H9 (cell line): ENCODE measurements around the gene HECTD3. TPM values are rescaled to one million over a fixed set of nuclear protein-coding genes. Genes with fewer than 3 reads are reported as not detected.

Experiments
- DNase-seq: peaks from one replicate; pipeline ENCODE4 v3.0.0-alpha.2; 2017
- H2AFZ ChIP-seq: one replicate; pipeline ENCODE4 v1.6.1; 2013; ENCODE audit warnings: mild to moderate bottlenecking, low read length, control low read depth, moderate library complexity
- H2AK5ac ChIP-seq: 2 replicates; pipeline ENCODE4 v1.6.1; 2013; ENCODE audit warnings: low read length, control low read depth, mixed read lengths; ENCODE audit not compliant: insufficient read length
- H2BK120ac ChIP-seq: one replicate; pipeline ENCODE4 v1.6.1; 2013; ENCODE audit warnings: low read depth, mild to moderate bottlenecking, low read length, control low read depth, inconsistent platforms; ENCODE audit not compliant: poor library complexity, severe bottlenecking
- H2BK12ac ChIP-seq: 2 replicates; pipeline ENCODE4 v1.6.1; 2013; ENCODE audit warnings: low read length, control low read depth, mixed read lengths, low read depth; ENCODE audit not compliant: insufficient read length
- H2BK15ac ChIP-seq: 2 replicates; pipeline ENCODE4 v1.6.1; 2013; ENCODE audit warnings: low read depth, low read length, control low read depth
- H2BK20ac ChIP-seq: one replicate; pipeline ENCODE4 v1.6.1; 2013; ENCODE audit warnings: low read depth, mild to moderate bottlenecking, low read length, control low read depth, inconsistent platforms; ENCODE audit not compliant: poor library complexity, severe bottlenecking
- H2BK5ac ChIP-seq: 2 replicates; pipeline ENCODE4 v1.6.1; 2013; ENCODE audit warnings: low read length, control low read depth, mixed read lengths; ENCODE audit not compliant: insufficient read length
- H3K14ac ChIP-seq: 2 replicates; pipeline ENCODE4 v1.6.1; 2013; ENCODE audit warnings: low read length, control low read depth; ENCODE audit not compliant: insufficient read depth
- H3K18ac ChIP-seq: 2 replicates; pipeline ENCODE4 v1.6.1; 2013; ENCODE audit warnings: low read depth, mild to moderate bottlenecking, mixed read lengths, low read length, control low read depth; ENCODE audit not compliant: insufficient read length
- H3K23ac ChIP-seq: 2 replicates; pipeline ENCODE4 v1.6.1; 2013; ENCODE audit warnings: low read length, control low read depth, mixed read lengths, low read depth; ENCODE audit not compliant: insufficient read length
- H3K23me2 ChIP-seq: 2 replicates; pipeline ENCODE4 v1.6.1; 2013; ENCODE audit warnings: low read depth, mild to moderate bottlenecking, mixed read lengths, low read length, control low read depth; ENCODE audit not compliant: insufficient read length, poor library complexity, severe bottlenecking
- H3K27ac ChIP-seq: 2 replicates; pipeline ENCODE4 v1.5.1; 2013; ENCODE audit warnings: low read length, control low read depth, mixed read lengths, low read depth; ENCODE audit not compliant: insufficient read length
- H3K27me3 ChIP-seq: 2 replicates; pipeline ENCODE4 v1.6.1; 2013; ENCODE audit warnings: low read length, control low read depth, inconsistent platforms; ENCODE audit not compliant: insufficient read depth
- H3K4ac ChIP-seq: 2 replicates; pipeline ENCODE4 v1.6.1; 2013; ENCODE audit warnings: low read depth, mild to moderate bottlenecking, control low read depth, inconsistent platforms, low read length, moderate library complexity
- H3K4me1 ChIP-seq: 2 replicates; pipeline ENCODE4 v1.6.1; 2013; ENCODE audit warnings: low read length, control low read depth, inconsistent platforms; ENCODE audit not compliant: insufficient read depth
- H3K4me2 ChIP-seq: 2 replicates; pipeline ENCODE4 v1.6.1; 2013; ENCODE audit warnings: low read length, control low read depth, mixed read lengths; ENCODE audit not compliant: insufficient read length, insufficient read depth
- H3K56ac ChIP-seq: 2 replicates; pipeline ENCODE4 v1.6.1; 2013; ENCODE audit warnings: low read depth, mild to moderate bottlenecking, mixed read lengths, low read length, control low read depth; ENCODE audit not compliant: insufficient read length
- H3K79me1 ChIP-seq: 2 replicates; pipeline ENCODE4 v1.6.1; 2013; ENCODE audit warnings: low read depth, mild to moderate bottlenecking, moderate library complexity, low read length, control low read depth, inconsistent platforms; ENCODE audit not compliant: insufficient read depth, poor library complexity, severe bottlenecking
- H3K79me2 ChIP-seq: 2 replicates; pipeline ENCODE4 v1.6.1; 2013; ENCODE audit warnings: low read length, control low read depth, inconsistent platforms; ENCODE audit not compliant: insufficient read depth
- H3K9ac ChIP-seq: 2 replicates; pipeline ENCODE4 v1.6.1; 2013; ENCODE audit warnings: low read length, control low read depth, mixed read lengths; ENCODE audit not compliant: insufficient read length; ENCODE audit errors: extremely low read depth
- H3K9me3 ChIP-seq: one replicate; pipeline ENCODE4 v1.6.1; 2013; ENCODE audit warnings: low read depth, low read length, inconsistent platforms; ENCODE audit not compliant: control insufficient read depth
- H3T11ph ChIP-seq: one replicate; pipeline ENCODE4 v1.6.1; 2013; ENCODE audit warnings: mild to moderate bottlenecking, low read length, control low read depth, inconsistent platforms
- H4K20me1 ChIP-seq: one replicate; pipeline ENCODE4 v1.6.1; 2013; ENCODE audit not compliant: control insufficient read depth, insufficient read length, insufficient read depth
- H4K5ac ChIP-seq: 2 replicates; pipeline ENCODE4 v1.6.1; 2013; ENCODE audit warnings: low read depth, mild to moderate bottlenecking, mixed read lengths, low read length, control low read depth; ENCODE audit not compliant: insufficient read length
- H4K8ac ChIP-seq: replicated peaks from 2 replicates; pipeline ENCODE4 v1.6.1; 2013; ENCODE audit warnings: low read length, control low read depth, mixed read lengths, low read depth; ENCODE audit not compliant: insufficient read length
- H4K91ac ChIP-seq: 2 replicates; pipeline ENCODE4 v1.6.1; 2013; ENCODE audit warnings: low read depth, mild to moderate bottlenecking, moderate library complexity, mixed read lengths, low read length, control low read depth; ENCODE audit not compliant: insufficient read length
- H3K27ac Mint-ChIP-seq, 3 experiments: 2 replicates in 2 of 3; 3 replicates in 1 of 3; pipeline ENCODE4 v1.8.0; 2020 to 2021; ENCODE audit warnings: mixed read lengths in 3 of 3, mild to moderate bottlenecking in 1 of 3, moderate library complexity in 1 of 3
- H3K27me3 Mint-ChIP-seq: 2 replicates; pipeline ENCODE4 v1.8.0; 2021; ENCODE audit warnings: low read depth, mild to moderate bottlenecking, moderate library complexity, mixed read lengths
- H3K36me3 Mint-ChIP-seq, 3 experiments: 2 replicates in 2 of 3; 3 replicates in 1 of 3; pipeline ENCODE4 v1.8.0; 2020 to 2021; ENCODE audit warnings: low read depth in 3 of 3, mixed read lengths in 3 of 3; ENCODE audit not compliant: insufficient read depth in 1 of 3
- H3K4me1 Mint-ChIP-seq, 2 experiments: 2 replicates each; pipeline ENCODE4 v1.8.0; 2020; ENCODE audit warnings: mixed read lengths in 2 of 2
- H3K4me3 Mint-ChIP-seq, 2 experiments: 2 replicates in 1 of 2; 3 replicates in 1 of 2; pipeline ENCODE4 v1.8.0; 2020 to 2021; ENCODE audit warnings: mild to moderate bottlenecking in 2 of 2, mixed read lengths in 2 of 2, moderate library complexity in 1 of 2
- H3K9me3 Mint-ChIP-seq, 2 experiments: 2 replicates in 1 of 2; 3 replicates in 1 of 2; pipeline ENCODE4 v1.8.0; 2020; ENCODE audit warnings: mild to moderate bottlenecking in 2 of 2, mixed read lengths in 2 of 2, moderate library complexity in 1 of 2
- CTCF ChIP-seq: fragments of 200-600 bp; sonication (generic); conservative IDR thresholded peaks from 3 replicates; pipeline ENCODE4 v1.8.0; 2021; ENCODE audit warnings: antibody characterized with exemption, mild to moderate bottlenecking
- WGBS: extraction: QIAGEN DNeasy Blood & Tissue Kit; methylation state at CpG from one replicate; pipeline ENCODE4 v1.1.7; 2013; ENCODE audit warnings: missing lambda C conversion rate, low lambda C conversion rate, mixed read lengths; ENCODE audit not compliant: insufficient read length; ENCODE audit errors: extremely low coverage; 5-methylcytosine and 5-hydroxymethylcytosine counted together
- total RNA-seq: library from RNA; stranded (reverse); gene quantifications from 2 replicates; pipeline ENCODE4 v1.2.1, GENCODE V29; 2021

HECTD3 gene
- total RNA-seq, 1 experiment from 2014 or later: 36.0 TPM

- Histone ChIP-seq H3K79me1 (no peaks in the 10 kb centered on the region), H4K91ac (no peak overlapping the region), H2BK20ac (no peak overlapping the region), H3K9me3 (no peaks in the 10 kb centered on the region), H3K18ac (no peak overlapping the region), H3K9ac (no peak overlapping the region), H3K23me2 (no peaks in the 10 kb centered on the region), H2BK120ac (no peak overlapping the region), H3K27ac (no peak overlapping the region), H3T11ph (no peak overlapping the region), H2AFZ (no peak overlapping the region), H3K14ac (no peak overlapping the region; the same call in 1 of the 2 replicates), H3K4me1 (no peaks in the 10 kb centered on the region), H3K79me2 (no peaks in the 10 kb centered on the region), H2BK5ac (no peak overlapping the region), H2BK15ac (no peak overlapping the region), H4K5ac (no peak overlapping the region), H3K4me2 (no peak overlapping the region), H2BK12ac (no peak overlapping the region), H4K8ac (no peak overlapping the region), H3K56ac (no peak overlapping the region), H3K4ac (no peak overlapping the region), H3K23ac (no peak overlapping the region), H3K27me3 (no peaks in the 10 kb centered on the region), H2AK5ac (no peak overlapping the region), H4K20me1 (no peaks in the 10 kb centered on the region)
- TF ChIP-seq CTCF: peak; percentile 84
- WGBS: no CpG with 5 or more reads among the region's 16 CpGs
- Mint-ChIP-seq H3K36me3 (peaks cover 4 to 18% (median 13%) of the 10 kb centered on the region in 3 experiments; a peak in 6 of 7 replicates), H3K4me1 (peaks cover 5 to 6% of the 10 kb centered on the region in 2 experiments; a peak in 3 of 4 replicates), H3K27ac (peak overlapping the region in 1 of 3 experiments; percentile 55; a peak in 2 of 7 replicates), H3K27me3 (no peaks in the 10 kb centered on the region), H3K4me3 (0 out of 5 replicates have a peak overlapping the region, but pooled peaks of 1 of the 2 experiments have one; percentile 30), H3K9me3 (no peaks in the 10 kb centered on the region; a peak in 1 of 5 replicates)
- DNase-seq: peak; percentile 82
These were observed 7.6 kb upstream of the HECTD3 start for GRCh38 chr1:45018599-45019230.
